MM.1S (cell line): Measurements from ENCODE around the gene GMPR2.

Source experiments
- EZH2 ChIP-seq: fragments of 300-600 bp; sonication (generic); optimal IDR thresholded peaks from 2 replicates; pipeline ENCODE3; 2017; ENCODE audit warnings: low read depth, mild to moderate bottlenecking, antibody characterized with exemption, low read length, mixed read lengths
- EZH2phosphoT487 ChIP-seq: fragments of 300-600 bp; sonication (generic); IDR thresholded peaks from 2 replicates; pipeline ENCODE4 v1.6.1; 2018; ENCODE audit warnings: antibody characterized with exemption, low read length
- TF ChIP-seq, protein P1 (sequence below): fragments of 300-600 bp; sonication (generic); IDR thresholded peaks from 2 replicates; pipeline ENCODE4 v1.5.1; 2016; ENCODE audit warnings: antibody characterized with exemption, low read length, mixed read lengths

DNA sequence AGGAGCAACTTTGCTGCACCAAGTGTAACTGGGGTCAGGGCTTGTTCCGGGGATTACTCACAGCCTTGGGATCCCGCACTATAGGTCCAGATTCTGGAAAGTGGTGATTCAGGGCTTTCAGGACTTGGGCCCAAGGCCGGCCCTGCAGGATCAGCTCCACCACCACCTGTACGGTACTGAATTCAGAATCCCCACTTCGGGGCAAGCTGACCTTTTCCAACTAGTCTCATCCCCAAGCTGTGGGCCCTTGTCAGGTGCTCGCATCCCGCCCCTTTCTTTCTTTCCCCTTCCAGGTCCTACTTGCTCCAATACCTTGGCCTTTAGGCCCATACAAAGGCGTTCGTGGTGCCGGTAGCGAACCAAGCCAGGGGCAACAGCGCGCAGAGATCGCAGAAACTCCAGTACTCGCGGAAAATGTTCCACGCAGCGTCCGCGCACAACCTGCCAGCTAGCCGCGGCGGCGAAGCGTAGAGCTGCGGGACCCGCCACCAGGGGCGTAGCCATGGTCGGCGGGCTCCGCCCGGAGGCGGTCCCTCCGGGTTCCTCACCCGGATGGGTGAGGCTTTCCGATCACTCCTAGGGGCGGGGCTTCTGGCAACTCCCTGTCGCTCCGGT is 9.2 kb downstream of the GMPR2 start:
- TF ChIP-seq, protein P1, sequence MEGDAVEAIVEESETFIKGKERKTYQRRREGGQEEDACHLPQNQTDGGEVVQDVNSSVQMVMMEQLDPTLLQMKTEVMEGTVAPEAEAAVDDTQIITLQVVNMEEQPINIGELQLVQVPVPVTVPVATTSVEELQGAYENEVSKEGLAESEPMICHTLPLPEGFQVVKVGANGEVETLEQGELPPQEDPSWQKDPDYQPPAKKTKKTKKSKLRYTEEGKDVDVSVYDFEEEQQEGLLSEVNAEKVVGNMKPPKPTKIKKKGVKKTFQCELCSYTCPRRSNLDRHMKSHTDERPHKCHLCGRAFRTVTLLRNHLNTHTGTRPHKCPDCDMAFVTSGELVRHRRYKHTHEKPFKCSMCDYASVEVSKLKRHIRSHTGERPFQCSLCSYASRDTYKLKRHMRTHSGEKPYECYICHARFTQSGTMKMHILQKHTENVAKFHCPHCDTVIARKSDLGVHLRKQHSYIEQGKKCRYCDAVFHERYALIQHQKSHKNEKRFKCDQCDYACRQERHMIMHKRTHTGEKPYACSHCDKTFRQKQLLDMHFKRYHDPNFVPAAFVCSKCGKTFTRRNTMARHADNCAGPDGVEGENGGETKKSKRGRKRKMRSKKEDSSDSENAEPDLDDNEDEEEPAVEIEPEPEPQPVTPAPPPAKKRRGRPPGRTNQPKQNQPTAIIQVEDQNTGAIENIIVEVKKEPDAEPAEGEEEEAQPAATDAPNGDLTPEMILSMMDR: no peak
- no peak for TF ChIP-seq EZH2phosphoT487
- no peak for TF ChIP-seq EZH2
